Endothelial cell of umbilical vein (primary cell): ENCODE data around the gene DDOST.

Experiments used
- CTCF ChIP-seq, 2 donors: IDR thresholded peaks; 1 replicate in 1 of 2; 2 replicates in 1 of 2; pipeline ENCODE4 v1.5.1; 2011; ENCODE audit warnings: low read length in 2 of 2, mild to moderate bottlenecking in 2 of 2, moderate library complexity in 2 of 2, control low read depth in 1 of 2, inconsistent platforms in 1 of 2, low read depth in 1 of 2; ENCODE audit not compliant: insufficient read depth in 1 of 2; ENCODE audit errors: extremely low read depth in 1 of 2
- EZH2 ChIP-seq: IDR thresholded peaks from 2 replicates; pipeline ENCODE4 v1.6.1; 2012; ENCODE audit warnings: borderline replicate concordance, low read depth, mild to moderate bottlenecking, moderate library complexity, low read length, inconsistent platforms; ENCODE audit not compliant: severe bottlenecking
- POLR2A ChIP-seq: IDR thresholded peaks from 2 replicates; pipeline ENCODE4 v1.6.1; 2012; ENCODE audit warnings: low read depth, mild to moderate bottlenecking, control low read depth, low read length
- POLR2AphosphoS5 ChIP-seq: IDR thresholded peaks from 2 replicates; pipeline ENCODE4 v1.6.1; 2012; ENCODE audit warnings: low read depth, mild to moderate bottlenecking, control low read depth, low read length, moderate library complexity; ENCODE audit not compliant: insufficient read depth

DNA sequence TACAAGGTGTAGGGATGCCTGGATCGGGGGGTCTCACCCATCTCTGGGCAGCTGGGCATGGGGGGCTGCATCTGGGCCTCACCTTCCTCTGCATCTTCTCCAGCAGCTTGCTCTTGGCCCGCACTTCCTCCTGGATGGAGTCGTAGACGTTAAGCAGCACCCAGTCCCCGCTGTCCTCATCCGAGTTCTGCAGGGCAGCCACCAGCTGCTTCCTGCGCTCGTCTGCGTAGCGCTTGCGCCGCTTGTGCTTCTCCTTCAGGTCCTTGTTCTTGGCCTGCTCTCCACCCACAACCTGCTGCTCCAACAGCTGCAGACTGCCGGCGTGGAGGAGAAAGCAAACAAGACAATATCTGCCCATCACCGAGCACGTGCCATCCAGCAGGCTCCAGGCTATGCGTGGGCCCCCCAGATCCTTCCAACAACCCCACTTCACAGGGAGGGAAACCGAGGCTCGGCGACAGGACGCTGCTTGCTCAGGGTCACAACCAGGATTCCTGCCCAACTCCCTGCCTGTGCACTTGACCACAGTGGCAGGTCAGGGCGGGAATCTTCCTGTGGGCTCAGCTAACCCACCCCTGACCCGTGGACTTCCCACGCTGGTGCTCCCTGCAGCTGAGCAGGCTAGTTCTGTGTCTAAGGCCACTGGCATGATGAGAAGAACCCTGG, 21.5 kb upstream of the DDOST start:
- no peak for TF ChIP-seq POLR2AphosphoS5
- no peak for TF ChIP-seq EZH2
- no peak for TF ChIP-seq POLR2A
- no peak for TF ChIP-seq CTCF (IDR thresholded peaks at IDR 0.05; ENCODE audit: extremely low read depth in 1 of 2, insufficient read depth in 1 of 2, low read depth in 1 of 2, low read length in 2 of 2)
